Naive B cell (primary cell): ENCODE results near the gene MEOX2. TPM values are rescaled to one million over a fixed set of nuclear protein-coding genes. Genes with fewer than 3 reads are reported as not detected.

ENCODE experiments used
- polyA plus RNA-seq, 6 donors: library from polyadenylated mRNA; unstranded; fragments of 300-500 nt; fragmentation: Illumina TruSeq; gene quantifications; one replicate each; pipeline ENCODE4 v1.2.3, GENCODE V29; 2021; ENCODE audit warnings: low read depth in 6 of 6

Gene MEOX2
- polyA plus RNA-seq, 6 donors from 2014 or later = not detected

Other genes with a start within 250 kb of the MEOX2 start
- gene AGMO, start 124.7 kb downstream of the MEOX2 start, polyA plus RNA-seq = not detected